Left lung (tissue), 14 donors: ENCODE results near the gene ADCK1. TPM values are rescaled to one million over a fixed set of nuclear protein-coding genes. Genes with fewer than 3 reads are reported as not detected.
A peak's percentile ranks its signal among the peaks of the same experiment; 100 is the strongest.

ENCODE experiments used
- ATAC-seq: fragments of 200-7000 bp; cut with Tn5 transposase; one replicate; pipeline ENCODE4 v1.9.1; 2020; ENCODE audit warnings: moderate library complexity
- DNase-seq, 4 donors: peaks; one replicate each; pipeline ENCODE4 v3.0.0-alpha.2; 2013 to 2020
- H3K27ac ChIP-seq, 2 donors: fragments of 200-600 bp; sonication (generic) in 1 of 2; one replicate each; pipeline versions ENCODE4 v1.5.0 to v1.8.0; 2020 to 2021
- H3K27me3 ChIP-seq, 2 donors: fragments of 200-600 bp; sonication (generic) in 1 of 2; one replicate each; pipeline versions ENCODE4 v1.5.0 to v1.8.0; 2020 to 2021
- H3K36me3 ChIP-seq, 2 donors: fragments of 200-600 bp; sonication (generic) in 1 of 2; one replicate each; pipeline versions ENCODE4 v1.5.0 to v1.8.0; 2020 to 2021
- H3K4me1 ChIP-seq, 2 donors: fragments of 200-600 bp; one replicate each; pipeline ENCODE4 v1.8.0; 2021
- H3K4me3 ChIP-seq, 2 donors: fragments of 200-600 bp; sonication (generic) in 1 of 2; one replicate each; pipeline versions ENCODE4 v1.5.0 to v1.8.0; 2020 to 2021; ENCODE audit warnings: mild to moderate bottlenecking in 1 of 2
- H3K9me3 ChIP-seq, 2 donors: fragments of 200-600 bp; sonication (generic) in 1 of 2; one replicate each; pipeline versions ENCODE4 v1.5.0 to v1.8.0; 2020 to 2021
- CTCF ChIP-seq, 2 donors: fragments of 200-600 bp; sonication (generic) in 1 of 2; IDR thresholded peaks; one replicate each; pipeline versions ENCODE4 v1.5.0 to v1.8.0; 2021; ENCODE audit warnings: antibody characterized with exemption in 2 of 2
- intact Hi-C, 2 donors: fragments of 100-400 bp; cut with DNase I; formaldehyde crosslinking; loops; one replicate each; pipeline versions ENCODE4 v1.11.2 to v1.14.2; 2022
- long read RNA-seq, 12 donors: library from polyadenylated mRNA in 2 of 12; unstranded in 2 of 12; transcript quantifications; one replicate each; pipeline ENCODE4 v2.0.0 and lab custom pipeline, GENCODE V29; 2019 to 2026
- polyA plus RNA-seq, 6 donors: library from polyadenylated mRNA; unstranded; fragments of 120-200 nt; gene quantifications; one replicate each; pipeline ENCODE4 v1.2.1, GENCODE V29; 2013; ENCODE audit not compliant: insufficient read length in 6 of 6
- total RNA-seq, 2 donors: library from RNA; stranded (reverse); fragmentation: NEBNext Ultra II Directional; extraction: Animal tissue kit (Norgen Biotek cat#: 25700); gene quantifications; one replicate each; pipeline ENCODE4 v1.2.1, GENCODE V29; 2021
- donor health status: DM: no; HTN: yes; CAD: no.
- donor health status: DM: no; HTN: no; CAD: no.

The ADCK1 gene
- total RNA-seq (10 to 100 TPM in 1 of 2 donors, 1 to 10 TPM in 1; 9.4 to 10.3 TPM), polyA plus RNA-seq (1 to 10 TPM; 4.8 to 9.6 (median 6.1) TPM)
- long read RNA-seq, donor 1, partial matches to known transcripts = 0 of 1 reads
- long read RNA-seq, donor 1, other reads (novel, unspliced or antisense) = 0 of 1 reads
- long read RNA-seq, donor 2, partial matches to known transcripts = 0 of 1 reads
- long read RNA-seq, donor 2, other reads (novel, unspliced or antisense) = 0 of 1 reads
- long read RNA-seq, donor 3 = 0 reads
- long read RNA-seq, donor 4, partial matches to known transcripts = 0 of 3 reads
- long read RNA-seq, donor 4, other reads (novel, unspliced or antisense) = 1 of 3 reads
- long read RNA-seq, donor 5 = 0 reads
- long read RNA-seq, donor 6 = 0 reads
- long read RNA-seq, donor 7, partial matches to known transcripts = 0 of 1 reads
- long read RNA-seq, donor 7, other reads (novel, unspliced or antisense) = 0 of 1 reads
- long read RNA-seq, donor 8 = 0 reads
- long read RNA-seq, donor 9 = 0 reads
- long read RNA-seq, donor 10, partial matches to known transcripts = 1 of 4 reads
- long read RNA-seq, donor 10, other reads (novel, unspliced or antisense) = 1 of 4 reads
- long read RNA-seq, donor 11 = 0 reads
- long read RNA-seq, donor 12 = 0 reads

GRCh38 chr14:77799863-77800730 is at the start of gene ADCK1:
Gene ADCK1 (plus strand): TSS chr14:77800109. CDS start chr14:77818979, 18,870 bp downstream.
- Histone ChIP-seq H3K36me3 (no peaks in the 10 kb centered on the region), H3K4me1 (peaks cover 0 to 15% of the 10 kb centered on the region in 2 donors), H3K27ac (peak within 1 kb of the TSS; percentile 83 to 91), H3K9me3 (no peaks in the 10 kb centered on the region), H3K27me3 (no peaks in the 10 kb centered on the region), H3K4me3 (peak within 1 kb of the TSS; percentile 66 to 81)
- peak in 1 of 2 donors; percentile 35 for TF ChIP-seq CTCF (IDR thresholded peaks at IDR 0.05)
- DNase-seq (peak; percentile 63 to 97 (median 86)), ATAC-seq (peak; percentile 94)
- intact Hi-C loops = no loop called here

GRCh38 chr14:77752266-77752665 is 47.6 kb upstream of the ADCK1 start:
- peaks cover 0 to 18% of the 10 kb centered on the region in 2 donors for H3K4me1 ChIP-seq
- intact Hi-C loops = no loop called here
- DNase-seq (no peak), ATAC-seq (no peak)
- no peak overlapping the region for H3K27ac ChIP-seq
- H3K9me3 ChIP-seq = no peaks in the 10 kb centered on the region
- H3K36me3 ChIP-seq = peaks cover 4 to 88% of the 10 kb centered on the region in 2 donors
- H3K4me3 ChIP-seq = no peak overlapping the region
- no peaks in the 10 kb centered on the region for H3K27me3 ChIP-seq
- TF ChIP-seq CTCF (IDR thresholded peaks at IDR 0.05) = no peak

GRCh38 chr14:77752799-77753516 is 47.0 kb upstream of the ADCK1 start:
- TF ChIP-seq CTCF (IDR thresholded peaks at IDR 0.05) = no peak

GRCh38 chr14:77760381-77761204 is 39.3 kb upstream of the ADCK1 start, which contains the start of gene SNW1:
Gene SNW1 (minus strand): TSS chr14:77761156. CDS start chr14:77761127, 29 bp downstream.
- DNase-seq (peak; percentile 93 to 98 (median 96)), ATAC-seq (peak; percentile 98)
- Histone ChIP-seq H3K27me3 (no peaks in the 10 kb centered on the region), H3K27ac (peak within 1 kb of the TSS; percentile 89 to 96), H3K4me1 (peaks cover 11 to 43% of the 10 kb centered on the region in 2 donors), H3K36me3 (peaks cover 0 to 15% of the 10 kb centered on the region in 2 donors), H3K9me3 (no peaks in the 10 kb centered on the region), H3K4me3 (peak within 1 kb of the TSS; percentile 84 to 99)
- no peak for TF ChIP-seq CTCF (IDR thresholded peaks at IDR 0.05)
- intact Hi-C loops = no loop called here

More at GRCh38 chr14:77752799-77753516, 47.0 kb upstream of the ADCK1 start:
- intact Hi-C loops = no loop called here
- Histone ChIP-seq H3K36me3 (peaks cover 4 to 83% of the 10 kb centered on the region in 2 donors), H3K27ac (no peak overlapping the region), H3K4me1 (peaks cover 0 to 25% of the 10 kb centered on the region in 2 donors), H3K4me3 (no peak overlapping the region), H3K27me3 (no peaks in the 10 kb centered on the region), H3K9me3 (no peaks in the 10 kb centered on the region)
- ATAC-seq (no peak), DNase-seq (no peak)
